ENCODE results near the gene PLD1. TPM values are rescaled to one million over a fixed set of nuclear protein-coding genes. Genes with fewer than 3 reads are reported as not detected.

Gene PLD1
- total and polyA plus RNA-seq, 10 donors: 3.0 to 75.2 (median 54.0) TPM

GRCh38 chr3:171712171-171712938, 97.9 kb downstream of the PLD1 start:
- no peak for DNase-seq
- Histone ChIP-seq H3K9me3 (peaks cover 0 to 15% (median 10%) of the 10 kb centered on the region in 8 donors), H3K27ac (peak overlapping the region in 4 of 8 donors; percentile 5 to 35 (median 24)), H3K4me3 (no peak overlapping the region), H3K36me3 (peaks cover 0 to 77% (median 3%) of the 10 kb centered on the region in 6 donors), H3K4me1 (no peaks in the 10 kb centered on the region), H3K27me3 (replicated peaks in 1 of 7) (no peaks in the 10 kb centered on the region)
- TF ChIP-seq POLR2A (IDR thresholded peaks at IDR 0.05): no peak
- no peak for TF ChIP-seq CTCF (IDR thresholded peaks at IDR 0.05 in 8 of 11, conservative IDR thresholded peaks at IDR 0.05 in 3 of 11)
- TF ChIP-seq POLR2AphosphoS5 (IDR thresholded peaks at IDR 0.05): no peak
- intact Hi-C loops (cut with DNase I; ENCODE audit: low total_unique reads): no loop called here
- 61 to 91% (median 68%) methylated on average over 8 of the region's 8 CpGs for WGBS, 5 donors

GRCh38 chr3:171711461-171712170, 98.7 kb downstream of the PLD1 start:
- H3K4me3 ChIP-seq: no peak overlapping the region
- H3K36me3 ChIP-seq: peaks cover 0 to 78% (median 3%) of the 10 kb centered on the region in 6 donors
- no peaks in the 10 kb centered on the region for H3K27me3 ChIP-seq (replicated peaks in 1 of 7)
- H3K4me1 ChIP-seq: no peaks in the 10 kb centered on the region
- TF ChIP-seq CTCF (IDR thresholded peaks at IDR 0.05 in 8 of 11, conservative IDR thresholded peaks at IDR 0.05 in 3 of 11) (no peak), POLR2A (IDR thresholded peaks at IDR 0.05) (no peak), POLR2AphosphoS5 (IDR thresholded peaks at IDR 0.05) (no peak)
- intact Hi-C loops (cut with DNase I; ENCODE audit: low total_unique reads): no loop called here
- no peak for DNase-seq
- peaks cover 0 to 15% (median 10%) of the 10 kb centered on the region in 8 donors for H3K9me3 ChIP-seq
- 64 to 97% (median 91%) methylated on average over 3 of the region's 3 CpGs for WGBS, 5 donors
- H3K27ac ChIP-seq: peak overlapping the region in 2 of 8 donors; percentile 15 to 32

- Histone ChIP-seq H3K4me1 (no peaks in the 10 kb centered on the region), H3K9me3 (peaks cover 0 to 5% (median 4%) of the 10 kb centered on the region in 8 donors), H3K36me3 (peaks cover 0 to 80% (median 3%) of the 10 kb centered on the region in 6 donors), H3K4me3 (no peak overlapping the region), H3K27ac (no peak overlapping the region), H3K27me3 (replicated peaks in 1 of 7) (no peaks in the 10 kb centered on the region)
- no peak for DNase-seq
- intact Hi-C loops (cut with DNase I; ENCODE audit: low total_unique reads): no loop called here
- WGBS, 5 donors: 92 to 97% (median 95%) methylated on average over 17 of the region's 17 CpGs
- TF ChIP-seq POLR2AphosphoS5 (IDR thresholded peaks at IDR 0.05) (no peak), POLR2A (IDR thresholded peaks at IDR 0.05) (no peak), CTCF (IDR thresholded peaks at IDR 0.05 in 8 of 11, conservative IDR thresholded peaks at IDR 0.05 in 3 of 11) (no peak)
Measured at GRCh38 chr3:171710359-171710758, 99.9 kb downstream of the PLD1 start.

GRCh38 chr3:171704814-171705213, 105.5 kb downstream of the PLD1 start:
- Histone ChIP-seq H3K27ac (no peak overlapping the region), H3K27me3 (replicated peaks in 1 of 7) (no peaks in the 10 kb centered on the region), H3K36me3 (peaks cover 0 to 56% (median 3%) of the 10 kb centered on the region in 6 donors), H3K4me1 (no peaks in the 10 kb centered on the region), H3K9me3 (peaks cover 0 to 14% (median 11%) of the 10 kb centered on the region in 8 donors), H3K4me3 (no peak overlapping the region)
- intact Hi-C loops (cut with DNase I; ENCODE audit: low total_unique reads): no loop called here
- WGBS, 5 donors: 85 to 97% (median 94%) methylated on average over 8 of the region's 8 CpGs
- TF ChIP-seq CTCF (IDR thresholded peaks at IDR 0.05 in 8 of 11, conservative IDR thresholded peaks at IDR 0.05 in 3 of 11): no peak
- TF ChIP-seq POLR2A (IDR thresholded peaks at IDR 0.05): no peak
- no peak for TF ChIP-seq POLR2AphosphoS5 (IDR thresholded peaks at IDR 0.05)
- DNase-seq: no peak
